Esophagus squamous epithelium (tissue), 4 donors: ENCODE results near the gene HOXC13.

Experiments
- POLR2A ChIP-seq, 4 donors: fragments of 450-650 bp; IDR thresholded peaks; one replicate each; pipeline ENCODE4 v1.6.1; 2017; ENCODE audit warnings: antibody characterized with exemption in 4 of 4, mild to moderate bottlenecking in 4 of 4, moderate library complexity in 3 of 4
- TF ChIP-seq, protein P1 (sequence below), 6 experiments: fragments of 450-650 bp in 4 of 6; fragments of 200-600 bp in 2 of 6; sonication (generic) in 2 of 6; IDR thresholded peaks; one replicate each; pipeline ENCODE4 v1.5.1; 2016 to 2019; ENCODE audit warnings: antibody characterized with exemption in 6 of 6, mild to moderate bottlenecking in 4 of 6, moderate library complexity in 4 of 6

GRCh38 chr12:53988541-53989226, 50.1 kb downstream of the HOXC13 start:
- TF ChIP-seq, protein P1, sequence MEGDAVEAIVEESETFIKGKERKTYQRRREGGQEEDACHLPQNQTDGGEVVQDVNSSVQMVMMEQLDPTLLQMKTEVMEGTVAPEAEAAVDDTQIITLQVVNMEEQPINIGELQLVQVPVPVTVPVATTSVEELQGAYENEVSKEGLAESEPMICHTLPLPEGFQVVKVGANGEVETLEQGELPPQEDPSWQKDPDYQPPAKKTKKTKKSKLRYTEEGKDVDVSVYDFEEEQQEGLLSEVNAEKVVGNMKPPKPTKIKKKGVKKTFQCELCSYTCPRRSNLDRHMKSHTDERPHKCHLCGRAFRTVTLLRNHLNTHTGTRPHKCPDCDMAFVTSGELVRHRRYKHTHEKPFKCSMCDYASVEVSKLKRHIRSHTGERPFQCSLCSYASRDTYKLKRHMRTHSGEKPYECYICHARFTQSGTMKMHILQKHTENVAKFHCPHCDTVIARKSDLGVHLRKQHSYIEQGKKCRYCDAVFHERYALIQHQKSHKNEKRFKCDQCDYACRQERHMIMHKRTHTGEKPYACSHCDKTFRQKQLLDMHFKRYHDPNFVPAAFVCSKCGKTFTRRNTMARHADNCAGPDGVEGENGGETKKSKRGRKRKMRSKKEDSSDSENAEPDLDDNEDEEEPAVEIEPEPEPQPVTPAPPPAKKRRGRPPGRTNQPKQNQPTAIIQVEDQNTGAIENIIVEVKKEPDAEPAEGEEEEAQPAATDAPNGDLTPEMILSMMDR (IDR thresholded peaks at IDR 0.05): no peak
- TF ChIP-seq POLR2A (IDR thresholded peaks at IDR 0.05): no peak
